ENCODE data around the gene CHCHD1.
"Not testable (repeated sequence)": the region's sequence is repeated elsewhere in the genome, so short reads cannot be mapped to it uniquely, and the experiment has no call there.

The CHCHD1 gene

GRCh38 chr10:73795491-73795890 lies 13.6 kb downstream of the CHCHD1 start:
- DNase-seq = not testable (repeated sequence)

- not testable (repeated sequence) for DNase-seq
These were observed 14.2 kb downstream of the CHCHD1 start for GRCh38 chr10:73796035-73796434.

- DNase-seq = no peak
These were observed 14.9 kb downstream of the CHCHD1 start for GRCh38 chr10:73796766-73797165.

GRCh38 chr10:73797324-73798025 lies 15.6 kb downstream of the CHCHD1 start:
- DNase-seq = no peak

- DNase-seq = no peak
These were observed 16.2 kb downstream of the CHCHD1 start for GRCh38 chr10:73798087-73798486.

- DNase-seq = no peak
These were observed 17.2 kb downstream of the CHCHD1 start for GRCh38 chr10:73798927-73799560.

- no peak for DNase-seq
These were observed 18.2 kb downstream of the CHCHD1 start for GRCh38 chr10:73799899-73800559.

- DNase-seq = no peak
These were observed 18.9 kb downstream of the CHCHD1 start for GRCh38 chr10:73800560-73801252.

GRCh38 chr10:73801253-73801590 lies 19.4 kb downstream of the CHCHD1 start:
- no peak for DNase-seq

GRCh38 chr10:73802276-73802991 lies 20.6 kb downstream of the CHCHD1 start:
- DNase-seq = no peak

- DNase-seq = no peak
These were observed 21.9 kb downstream of the CHCHD1 start for GRCh38 chr10:73803680-73804286.

- no peak for DNase-seq
These were observed 24.5 kb downstream of the CHCHD1 start for GRCh38 chr10:73806176-73806950.

- DNase-seq = no peak
These were observed 25.6 kb downstream of the CHCHD1 start for GRCh38 chr10:73807471-73807870.

GRCh38 chr10:73808021-73808815 lies 26.4 kb downstream of the CHCHD1 start:
- DNase-seq = no peak

GRCh38 chr10:73809061-73809818 lies 27.4 kb downstream of the CHCHD1 start:
- no peak for DNase-seq

- no peak for DNase-seq
These were observed 28.5 kb downstream of the CHCHD1 start for GRCh38 chr10:73810358-73810734.

GRCh38 chr10:73810735-73811465 lies 29.1 kb downstream of the CHCHD1 start:
- peak in 1 of 3 experiments; percentile 49 for DNase-seq

- no peak for DNase-seq
These were observed 30.8 kb downstream of the CHCHD1 start for GRCh38 chr10:73812657-73813056.

GRCh38 chr10:73813333-73813732 lies 31.5 kb downstream of the CHCHD1 start:
- DNase-seq = no peak
